Effector memory CD8-positive, alpha-beta T cell (primary cell): ENCODE measurements around the gene CEACAM7.

ENCODE experiments used
- ATAC-seq: fragments of 150-1000 bp; cut with Tn5 transposase; replicated peaks from 2 replicates; pipeline ENCODE4 v1.10.0; 2021; ENCODE audit warnings: mild to moderate bottlenecking, moderate library complexity
- DNase-seq, 3 experiments: peaks; one replicate each; pipeline ENCODE4 v3.0.0; 2021
- H3K27ac Mint-ChIP-seq, 2 donors: one replicate each; pipeline ENCODE4 v1.8.0; 2022; ENCODE audit warnings: mild to moderate bottlenecking in 2 of 2, mixed read lengths in 2 of 2, moderate library complexity in 2 of 2
- H3K27me3 Mint-ChIP-seq, 2 donors: one replicate each; pipeline ENCODE4 v1.8.0; 2022; ENCODE audit warnings: mixed read lengths in 2 of 2
- H3K36me3 Mint-ChIP-seq: one replicate; pipeline ENCODE4 v1.8.0; 2022; ENCODE audit warnings: mild to moderate bottlenecking, moderate library complexity, mixed read lengths; ENCODE audit not compliant: insufficient read depth
- H3K4me1 Mint-ChIP-seq, 2 donors: one replicate each; pipeline ENCODE4 v1.8.0; 2022; ENCODE audit warnings: low read depth in 2 of 2, mixed read lengths in 2 of 2
- H3K4me3 Mint-ChIP-seq, 2 donors: one replicate each; pipeline ENCODE4 v1.8.0; 2022; ENCODE audit warnings: mild to moderate bottlenecking in 2 of 2, mixed read lengths in 2 of 2, moderate library complexity in 2 of 2
- H3K9me3 Mint-ChIP-seq, 2 donors: one replicate each; pipeline ENCODE4 v1.8.0; 2022; ENCODE audit warnings: mixed read lengths in 2 of 2

Gene CEACAM7

GRCh38 chr19:41707502-41707812 is 19.4 kb upstream of the CEACAM7 start:
- no peak overlapping the region for H3K4me3 Mint-ChIP-seq
- H3K27ac Mint-ChIP-seq = no peak overlapping the region
- H3K9me3 Mint-ChIP-seq = no peaks in the 10 kb centered on the region
- ATAC-seq (no peak), DNase-seq (no peak)
- peaks cover 0 to 11% of the 10 kb centered on the region in 2 donors for H3K4me1 Mint-ChIP-seq
- H3K36me3 Mint-ChIP-seq = peaks cover 3% of the 10 kb centered on the region
- peaks cover 77 to 95% of the 10 kb centered on the region in 2 donors for H3K27me3 Mint-ChIP-seq

DNA sequence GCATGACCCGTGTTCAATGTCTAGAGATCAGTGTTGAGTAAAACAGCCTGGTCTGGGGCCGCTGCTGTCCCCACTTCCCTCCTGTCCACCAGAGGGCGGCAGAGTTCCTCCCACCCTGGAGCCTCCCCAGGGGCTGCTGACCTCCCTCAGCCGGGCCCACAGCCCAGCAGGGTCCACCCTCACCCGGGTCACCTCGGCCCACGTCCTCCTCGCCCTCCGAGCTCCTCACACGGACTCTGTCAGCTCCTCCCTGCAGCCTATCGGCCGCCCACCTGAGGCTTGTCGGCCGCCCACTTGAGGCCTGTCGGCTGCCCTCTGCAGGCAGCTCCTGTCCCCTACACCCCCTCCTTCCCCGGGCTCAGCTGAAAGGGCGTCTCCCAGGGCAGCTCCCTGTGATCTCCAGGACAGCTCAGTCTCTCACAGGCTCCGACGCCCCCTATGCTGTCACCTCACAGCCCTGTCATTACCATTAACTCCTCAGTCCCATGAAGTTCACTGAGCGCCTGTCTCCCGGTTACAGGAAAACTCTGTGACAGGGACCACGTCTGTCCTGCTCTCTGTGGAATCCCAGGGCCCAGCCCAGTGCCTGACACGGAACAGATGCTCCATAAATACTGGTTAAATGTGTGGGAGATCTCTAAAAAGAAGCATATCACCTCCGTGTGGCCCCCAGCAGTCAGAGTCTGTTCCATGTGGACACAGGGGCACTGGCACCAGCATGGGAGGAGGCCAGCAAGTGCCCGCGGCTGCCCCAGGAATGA is 18.9 kb upstream of the CEACAM7 start:
- ATAC-seq (peak; percentile 94), DNase-seq (peak; percentile 57 to 67 (median 61))
- peak overlapping the region; percentile 64 to 66 for H3K4me3 Mint-ChIP-seq
- H3K9me3 Mint-ChIP-seq = no peaks in the 10 kb centered on the region
- H3K36me3 Mint-ChIP-seq = peaks cover 3% of the 10 kb centered on the region
- H3K27me3 Mint-ChIP-seq = peaks cover 71 to 91% of the 10 kb centered on the region in 2 donors
- no peak overlapping the region for H3K27ac Mint-ChIP-seq
- peaks cover 0 to 11% of the 10 kb centered on the region in 2 donors for H3K4me1 Mint-ChIP-seq

DNA sequence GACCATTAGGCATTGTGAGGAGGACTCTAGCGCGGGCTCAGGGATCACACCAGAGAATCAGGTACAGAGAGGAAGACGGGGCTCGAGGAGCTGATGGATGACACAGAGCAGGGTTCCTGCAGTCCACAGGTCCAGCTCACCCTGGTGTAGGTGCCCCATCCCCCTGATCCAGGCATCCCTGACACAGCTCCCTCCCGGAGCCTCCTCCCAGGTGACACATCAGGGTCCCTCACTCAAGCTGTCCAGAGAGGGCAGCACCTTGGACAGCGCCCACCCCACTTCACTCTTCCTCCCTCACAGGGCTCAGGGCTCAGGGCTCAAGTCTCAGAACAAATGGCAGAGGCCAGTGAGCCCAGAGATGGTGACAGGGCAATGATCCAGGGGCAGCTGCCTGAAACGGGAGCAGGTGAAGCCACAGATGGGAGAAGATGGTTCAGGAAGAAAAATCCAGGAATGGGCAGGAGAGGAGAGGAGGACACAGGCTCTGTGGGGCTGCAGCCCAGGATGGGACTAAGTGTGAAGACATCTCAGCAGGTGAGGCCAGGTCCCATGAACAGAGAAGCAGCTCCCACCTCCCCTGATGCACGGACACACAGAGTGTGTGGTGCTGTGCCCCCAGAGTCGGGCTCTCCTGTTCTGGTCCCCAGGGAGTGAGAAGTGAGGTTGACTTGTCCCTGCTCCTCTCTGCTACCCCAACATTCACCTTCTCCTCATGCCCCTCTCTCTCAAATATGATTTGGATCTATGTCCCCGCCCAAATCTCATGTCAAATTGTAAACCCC is 17.5 kb upstream of the CEACAM7 start:
- H3K9me3 Mint-ChIP-seq = no peaks in the 10 kb centered on the region
- peak in 2 of 3 experiments; percentile 16 to 22 for DNase-seq
- peaks cover 3% of the 10 kb centered on the region for H3K36me3 Mint-ChIP-seq
- no peak overlapping the region for H3K27ac Mint-ChIP-seq
- peaks cover 0 to 11% of the 10 kb centered on the region in 2 donors for H3K4me1 Mint-ChIP-seq
- H3K27me3 Mint-ChIP-seq = peaks cover 61 to 91% of the 10 kb centered on the region in 2 donors
- H3K4me3 Mint-ChIP-seq = no peak overlapping the region
- no peak for ATAC-seq

DNA sequence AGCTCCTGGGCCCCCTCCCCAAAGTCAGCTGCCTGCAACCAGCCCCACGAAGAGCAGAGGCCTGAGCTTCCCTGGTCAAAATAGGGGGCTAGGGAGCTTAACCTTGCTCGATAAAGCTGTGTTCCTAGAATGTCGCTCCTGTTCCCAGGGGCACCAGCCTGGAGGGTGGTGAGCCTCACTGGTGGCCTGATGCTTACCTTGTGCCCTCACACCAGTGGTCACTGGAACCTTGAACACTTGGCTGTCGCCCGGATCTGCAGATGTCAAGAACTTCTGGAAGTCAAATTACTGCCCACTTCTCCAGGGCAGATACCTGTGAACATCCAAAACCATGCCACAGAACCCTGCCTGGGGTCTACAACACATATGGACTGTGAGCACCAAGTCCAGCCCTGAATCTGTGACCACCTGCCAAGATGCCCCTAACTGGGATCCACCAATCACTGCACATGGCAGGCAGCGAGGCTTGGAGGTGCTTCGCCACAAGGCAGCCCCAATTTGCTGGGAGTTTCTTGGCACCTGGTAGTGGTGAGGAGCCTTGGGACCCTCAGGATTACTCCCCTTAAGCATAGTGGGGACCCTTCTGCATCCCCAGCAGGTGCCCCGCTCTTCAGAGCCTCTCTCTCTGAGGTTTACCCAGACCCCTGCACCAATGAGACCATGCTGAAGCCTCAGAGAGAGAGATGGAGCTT is 15.7 kb upstream of the CEACAM7 start:
- peaks cover 3% of the 10 kb centered on the region for H3K36me3 Mint-ChIP-seq
- no peaks in the 10 kb centered on the region for H3K9me3 Mint-ChIP-seq
- H3K27ac Mint-ChIP-seq = no peak overlapping the region
- H3K27me3 Mint-ChIP-seq = peaks cover 62 to 90% of the 10 kb centered on the region in 2 donors
- DNase-seq = no peak
- H3K4me3 Mint-ChIP-seq = no peak overlapping the region
- ATAC-seq = no peak
- peaks cover 1 to 11% of the 10 kb centered on the region in 2 donors for H3K4me1 Mint-ChIP-seq

DNA sequence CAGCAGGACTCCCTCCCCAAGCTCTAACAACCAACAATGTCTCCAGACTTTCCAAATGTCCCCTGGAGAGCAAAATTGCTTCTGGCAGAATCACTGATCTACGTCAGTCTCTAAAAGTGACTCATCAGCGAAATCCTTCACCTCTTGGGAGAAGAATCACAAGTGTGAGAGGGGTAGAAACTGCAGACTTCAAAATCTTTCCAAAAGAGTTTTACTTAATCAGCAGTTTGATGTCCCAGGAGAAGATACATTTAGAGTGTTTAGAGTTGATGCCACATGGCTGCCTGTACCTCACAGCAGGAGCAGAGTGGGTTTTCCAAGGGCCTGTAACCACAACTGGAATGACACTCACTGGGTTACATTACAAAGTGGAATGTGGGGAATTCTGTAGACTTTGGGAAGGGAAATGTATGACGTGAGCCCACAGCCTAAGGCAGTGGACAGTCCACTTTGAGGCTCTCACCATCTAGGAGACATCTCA is 14.1 kb upstream of the CEACAM7 start:
- H3K4me3 Mint-ChIP-seq = no peak overlapping the region
- ATAC-seq = no peak
- no peaks in the 10 kb centered on the region for H3K9me3 Mint-ChIP-seq
- no peak for DNase-seq
- H3K4me1 Mint-ChIP-seq = peaks cover 1 to 10% of the 10 kb centered on the region in 2 donors
- peaks cover 2% of the 10 kb centered on the region for H3K36me3 Mint-ChIP-seq
- H3K27me3 Mint-ChIP-seq = peaks cover 58 to 90% of the 10 kb centered on the region in 2 donors
- H3K27ac Mint-ChIP-seq = no peak overlapping the region

- ATAC-seq (no peak), DNase-seq (no peak)
- Mint-ChIP-seq H3K27me3 (peaks cover 58 to 90% of the 10 kb centered on the region in 2 donors), H3K27ac (no peak overlapping the region), H3K4me1 (peaks cover 1 to 5% of the 10 kb centered on the region in 2 donors), H3K4me3 (no peak overlapping the region), H3K36me3 (no peaks in the 10 kb centered on the region), H3K9me3 (no peaks in the 10 kb centered on the region)
These were observed 13.5 kb upstream of the CEACAM7 start for GRCh38 chr19:41701401-41702075.

DNA sequence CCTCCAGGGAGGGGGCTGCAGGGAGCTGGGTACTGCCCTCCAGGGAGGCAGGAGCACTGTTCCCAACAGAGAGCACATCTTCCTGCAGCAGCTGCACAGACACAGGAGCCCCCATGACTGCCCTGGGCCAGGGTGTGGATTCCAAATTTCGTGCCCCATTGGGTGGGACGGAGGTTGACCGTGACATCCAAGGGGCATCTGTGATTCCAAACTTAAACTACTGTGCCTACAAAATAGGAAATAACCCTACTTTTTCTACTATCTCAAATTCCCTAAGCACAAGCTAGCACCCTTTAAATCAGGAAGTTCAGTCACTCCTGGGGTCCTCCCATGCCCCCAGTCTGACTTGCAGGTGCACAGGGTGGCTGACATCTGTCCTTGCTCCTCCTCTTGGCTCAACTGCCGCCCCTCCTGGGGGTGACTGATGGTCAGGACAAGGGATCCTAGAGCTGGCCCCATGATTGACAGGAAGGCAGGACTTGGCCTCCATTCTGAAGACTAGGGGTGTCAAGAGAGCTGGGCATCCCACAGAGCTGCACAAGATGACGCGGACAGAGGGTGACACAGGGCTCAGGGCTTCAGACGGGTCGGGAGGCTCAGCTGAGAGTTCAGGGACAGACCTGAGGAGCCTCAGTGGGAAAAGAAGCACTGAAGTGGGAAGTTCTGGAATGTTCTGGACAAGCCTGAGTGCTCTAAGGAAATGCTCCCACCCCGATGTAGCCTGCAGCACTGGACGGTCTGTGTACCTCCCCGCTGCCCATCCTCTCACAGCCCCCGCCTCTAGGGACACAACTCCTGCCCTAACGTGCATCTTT is 12.5 kb upstream of the CEACAM7 start:
- DNase-seq = no peak

GRCh38 chr19:41699968-41700323 is 11.9 kb upstream of the CEACAM7 start:
- Mint-ChIP-seq H3K27ac (no peak overlapping the region), H3K27me3 (peaks cover 52 to 90% of the 10 kb centered on the region in 2 donors), H3K4me3 (no peak overlapping the region), H3K9me3 (no peaks in the 10 kb centered on the region), H3K4me1 (peaks cover 0 to 1% of the 10 kb centered on the region in 2 donors), H3K36me3 (no peaks in the 10 kb centered on the region)
- DNase-seq (no peak), ATAC-seq (no peak)

More for the DNA sequence above, 12.5 kb upstream of the CEACAM7 start:
- no peak overlapping the region for H3K4me3 Mint-ChIP-seq
- H3K9me3 Mint-ChIP-seq = no peaks in the 10 kb centered on the region
- no peak for ATAC-seq
- H3K27ac Mint-ChIP-seq = no peak overlapping the region
- H3K27me3 Mint-ChIP-seq = peaks cover 58 to 90% of the 10 kb centered on the region in 2 donors
- peaks cover 0 to 1% of the 10 kb centered on the region in 2 donors for H3K4me1 Mint-ChIP-seq
- no peaks in the 10 kb centered on the region for H3K36me3 Mint-ChIP-seq

- H3K27ac Mint-ChIP-seq = no peak overlapping the region
These were observed 11.3 kb upstream of the CEACAM7 start for GRCh38 chr19:41699231-41699967.

GRCh38 chr19:41698746-41699230 is 10.7 kb upstream of the CEACAM7 start:
- Mint-ChIP-seq H3K27ac (no peak overlapping the region), H3K9me3 (no peaks in the 10 kb centered on the region), H3K27me3 (peaks cover 45 to 90% of the 10 kb centered on the region in 2 donors), H3K4me3 (no peak overlapping the region), H3K36me3 (no peaks in the 10 kb centered on the region), H3K4me1 (peaks cover 0 to 1% of the 10 kb centered on the region in 2 donors)
- no peak for DNase-seq
- ATAC-seq = no peak

More at GRCh38 chr19:41699231-41699967, 11.3 kb upstream of the CEACAM7 start:
- no peaks in the 10 kb centered on the region for H3K36me3 Mint-ChIP-seq
- peaks cover 46 to 90% of the 10 kb centered on the region in 2 donors for H3K27me3 Mint-ChIP-seq
- ATAC-seq = no peak
- DNase-seq = no peak
- H3K4me3 Mint-ChIP-seq = no peak overlapping the region
- no peaks in the 10 kb centered on the region for H3K9me3 Mint-ChIP-seq
- H3K4me1 Mint-ChIP-seq = peaks cover 0 to 1% of the 10 kb centered on the region in 2 donors

GRCh38 chr19:41697198-41697855 is 9.3 kb upstream of the CEACAM7 start:
- H3K27ac Mint-ChIP-seq = no peak overlapping the region
- H3K27me3 Mint-ChIP-seq = peaks cover 47 to 87% of the 10 kb centered on the region in 2 donors
- H3K36me3 Mint-ChIP-seq = no peaks in the 10 kb centered on the region
- H3K9me3 Mint-ChIP-seq = no peaks in the 10 kb centered on the region
- DNase-seq (no peak), ATAC-seq (no peak)
- H3K4me1 Mint-ChIP-seq = peaks cover 0 to 1% of the 10 kb centered on the region in 2 donors
- H3K4me3 Mint-ChIP-seq = no peak overlapping the region
